HFF-Myc (cell line): ENCODE results near the gene ZFYVE27.

Experiments
- DNase-seq: peaks from one replicate; pipeline ENCODE4 v3.0.0-alpha.2; 2011; ENCODE audit warnings: low read depth; ENCODE audit errors: extremely low read depth
- H3K4me3 ChIP-seq: replicated peaks from 2 replicates; pipeline ENCODE4 v1.5.1; 2011; ENCODE audit warnings: low read depth, mild to moderate bottlenecking, control low read depth, low read length
- CTCF ChIP-seq: IDR thresholded peaks from 2 replicates; pipeline ENCODE4 v1.5.1; 2012; ENCODE audit warnings: mild to moderate bottlenecking, low read depth, low read length, control low read depth; ENCODE audit errors: missing control alignments

Gene ZFYVE27

GRCh38 chr10:97759946-97760345 is 23.0 kb downstream of the ZFYVE27 start:
- TF ChIP-seq CTCF = no peak
- no peak for DNase-seq
- H3K4me3 ChIP-seq = no peak overlapping the region

GRCh38 chr10:97760461-97761257 is 23.7 kb downstream of the ZFYVE27 start:
- TF ChIP-seq CTCF = no peak
- DNase-seq = no peak
- no peak overlapping the region for H3K4me3 ChIP-seq

- no peak overlapping the region for H3K4me3 ChIP-seq
- TF ChIP-seq CTCF = no peak
- no peak for DNase-seq
Measured at GRCh38 chr10:97761331-97761865, 24.5 kb downstream of the ZFYVE27 start.

GRCh38 chr10:97762056-97762455 is 25.1 kb downstream of the ZFYVE27 start:
- no peak for DNase-seq
- no peak for TF ChIP-seq CTCF
- no peak overlapping the region for H3K4me3 ChIP-seq

- no peak overlapping the region for H3K4me3 ChIP-seq
- no peak for TF ChIP-seq CTCF
- DNase-seq = no peak
Measured at GRCh38 chr10:97762816-97763215, 25.9 kb downstream of the ZFYVE27 start.

- no peak overlapping the region for H3K4me3 ChIP-seq
- no peak for DNase-seq
- TF ChIP-seq CTCF = no peak
Measured at GRCh38 chr10:97763411-97763810, 26.5 kb downstream of the ZFYVE27 start.

GRCh38 chr10:97763947-97764346 is 27.0 kb downstream of the ZFYVE27 start:
- no peak overlapping the region for H3K4me3 ChIP-seq
- no peak for DNase-seq
- TF ChIP-seq CTCF = no peak
